Hematopoietic multipotent progenitor cell treated with erythropoietin and hydrocortisone succinate and interleukin-3 and kit ligand, for 17 days (in vitro differentiated cells): ENCODE results near the gene RORB.
"Not testable (repeated sequence)": the region's sequence is repeated elsewhere in the genome, so short reads cannot be mapped to it uniquely, and the experiment has no call there.

Experiments
- DNase-seq: peaks from one replicate; pipeline ENCODE4 v3.0.0-alpha.2; 2015; ENCODE audit warnings: low spot score

RORB gene

GRCh38 chr9:74513221-74513620 is 16.1 kb downstream of the RORB start:
- DNase-seq = no peak

GRCh38 chr9:74517188-74517587 is 20.1 kb downstream of the RORB start:
- DNase-seq = no peak

- no peak for DNase-seq
Observed at GRCh38 chr9:74519419-74519818, 22.3 kb downstream of the RORB start.

- DNase-seq = no peak
Observed at GRCh38 chr9:74521009-74521408, 23.9 kb downstream of the RORB start.

DNA sequence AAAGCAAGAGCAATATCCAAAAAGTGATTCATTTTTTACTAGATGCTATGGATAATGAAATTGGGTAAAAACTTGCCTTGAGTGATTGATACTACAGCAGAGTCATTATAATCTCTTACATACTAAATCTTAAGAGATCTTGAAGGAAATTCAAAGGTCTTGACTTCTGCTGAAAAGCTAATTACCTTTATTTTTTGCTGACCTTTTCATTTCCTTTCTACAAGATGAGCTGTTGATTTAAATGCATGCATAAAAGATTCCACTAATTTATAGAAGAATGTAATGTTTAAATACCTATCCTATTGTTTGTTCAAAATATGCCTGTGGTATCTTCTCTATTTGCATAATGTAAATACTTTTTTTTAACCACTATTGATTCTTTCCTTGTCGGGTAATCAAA is 27.2 kb downstream of the RORB start:
- no peak for DNase-seq

- DNase-seq = no peak
Observed at GRCh38 chr9:74526215-74526614, 29.1 kb downstream of the RORB start.

DNA sequence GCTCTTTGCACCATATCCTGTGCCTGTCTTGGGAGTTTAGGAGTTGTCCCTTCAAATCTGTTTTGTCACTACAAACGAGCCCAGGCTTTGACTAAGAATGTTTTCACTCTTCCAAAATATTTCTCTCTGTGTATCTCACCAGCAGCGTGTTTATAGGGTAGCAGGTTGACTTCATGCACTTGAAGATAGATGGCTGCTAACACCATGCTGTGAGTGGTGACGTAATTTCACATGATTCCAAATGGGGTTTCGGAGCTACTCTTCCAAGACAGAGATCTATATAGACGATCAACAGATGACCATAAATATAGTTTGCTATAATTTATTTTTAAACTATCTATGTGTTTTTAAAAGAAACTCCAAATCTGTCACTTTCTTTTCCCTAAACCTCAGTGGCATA is 30.6 kb downstream of the RORB start:
- DNase-seq = no peak

DNA sequence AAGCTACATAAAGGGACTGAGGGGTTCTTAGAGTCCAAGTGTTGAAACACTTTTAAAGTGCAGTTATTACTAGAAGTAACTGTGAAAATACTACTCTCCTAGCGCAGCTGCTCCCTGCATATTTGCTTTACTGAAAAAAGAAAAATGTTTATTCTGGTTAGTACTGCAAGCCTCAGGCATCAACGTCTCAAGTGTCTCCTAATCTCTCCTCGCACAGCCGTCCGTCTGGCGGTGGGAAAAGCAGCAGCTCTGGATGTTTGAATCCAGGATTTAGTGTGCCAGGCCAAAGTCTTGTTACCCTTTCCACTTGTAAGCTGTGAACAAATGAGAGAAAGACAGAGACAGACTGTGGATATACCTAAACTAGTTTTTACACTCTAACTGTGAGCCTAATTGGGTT is 31.1 kb downstream of the RORB start:
- DNase-seq = no peak

- not testable (repeated sequence) for DNase-seq
Observed at GRCh38 chr9:74530458-74530857, 33.3 kb downstream of the RORB start.

DNA sequence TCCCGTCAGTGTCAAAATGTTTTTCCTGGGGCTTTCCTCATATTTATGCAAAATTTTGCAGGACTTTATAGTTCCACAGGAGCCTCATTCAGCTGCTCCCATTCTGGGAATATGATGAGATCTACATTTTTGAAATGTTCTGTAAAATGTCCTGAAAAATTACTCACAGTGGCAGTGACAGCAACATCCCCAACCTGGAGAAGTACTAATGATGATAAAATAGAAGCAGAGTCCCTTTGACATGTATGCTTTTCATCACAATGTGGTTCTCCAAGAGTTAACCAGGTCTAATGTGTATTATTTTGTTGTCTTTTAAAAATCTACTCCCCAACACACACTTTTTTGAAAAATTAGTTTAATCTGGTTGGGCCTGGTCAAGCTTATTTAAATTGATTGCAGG is 36.1 kb downstream of the RORB start:
- DNase-seq = no peak

DNA sequence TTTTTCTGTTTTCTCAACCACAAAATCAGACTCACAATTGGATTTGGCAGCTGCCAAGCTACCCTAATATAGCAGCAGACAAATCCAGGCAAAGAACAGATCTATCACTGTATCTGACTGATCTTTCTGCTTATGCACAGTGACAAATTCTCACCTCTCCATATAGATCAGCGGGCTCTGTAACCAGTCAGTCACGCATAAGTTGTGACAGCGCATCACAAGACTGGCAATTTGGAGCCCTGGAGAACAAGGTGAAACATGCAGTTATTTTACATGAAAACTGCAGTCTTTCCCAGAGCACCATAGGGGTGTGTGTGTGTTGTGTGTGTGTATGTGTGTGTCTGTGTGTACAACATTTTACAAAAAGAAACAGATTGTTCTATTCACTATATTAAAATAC is 37.7 kb downstream of the RORB start:
- DNase-seq = no peak

DNA sequence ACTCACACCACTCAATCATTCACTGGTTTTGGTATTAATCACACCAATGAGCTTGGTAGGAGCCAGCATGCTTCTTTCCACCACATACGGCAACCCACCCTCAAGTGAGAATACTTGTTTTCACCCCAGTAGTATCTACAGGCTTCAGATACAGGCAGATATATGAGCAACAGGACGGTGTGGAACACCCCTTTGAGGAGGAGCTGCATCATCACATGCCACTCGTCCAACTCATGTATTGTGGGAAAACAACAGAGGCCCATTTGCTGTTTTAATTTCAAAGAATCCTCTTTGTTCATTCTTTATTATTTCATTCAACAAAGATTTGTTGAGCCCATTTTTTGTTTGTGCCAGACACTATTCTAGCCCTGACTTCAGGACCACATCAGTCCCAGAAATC is 46.0 kb downstream of the RORB start:
- no peak for DNase-seq

GRCh38 chr9:74551266-74551665 is 54.1 kb downstream of the RORB start:
- DNase-seq = no peak

GRCh38 chr9:74554751-74555419 is 57.8 kb downstream of the RORB start:
- DNase-seq = no peak

GRCh38 chr9:74555565-74555964 is 58.4 kb downstream of the RORB start:
- no peak for DNase-seq

GRCh38 chr9:74556685-74557084 is 59.5 kb downstream of the RORB start:
- DNase-seq = no peak

GRCh38 chr9:74557571-74557970 is 60.4 kb downstream of the RORB start:
- DNase-seq = no peak

DNA sequence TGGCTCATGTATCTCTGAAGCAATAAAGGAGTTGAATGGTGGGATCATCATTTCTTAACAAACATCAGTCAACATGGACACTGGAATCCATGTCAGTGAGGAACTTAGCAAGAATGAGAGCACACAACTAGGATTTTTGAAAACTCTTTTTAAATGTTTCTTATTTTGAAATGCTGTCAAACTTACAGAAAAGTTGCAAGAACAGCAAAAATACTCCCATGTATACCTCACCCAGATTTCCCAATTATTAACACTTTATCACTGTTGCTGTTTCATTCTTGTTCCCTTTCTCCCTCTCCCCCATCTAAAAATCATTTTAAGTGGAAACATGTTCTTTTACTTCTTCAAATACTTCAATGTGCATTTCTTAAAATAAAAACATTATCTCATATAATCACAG is 65.5 kb downstream of the RORB start:
- DNase-seq = no peak

- no peak for DNase-seq
Observed at GRCh38 chr9:74570879-74571512, 73.9 kb downstream of the RORB start.

DNA sequence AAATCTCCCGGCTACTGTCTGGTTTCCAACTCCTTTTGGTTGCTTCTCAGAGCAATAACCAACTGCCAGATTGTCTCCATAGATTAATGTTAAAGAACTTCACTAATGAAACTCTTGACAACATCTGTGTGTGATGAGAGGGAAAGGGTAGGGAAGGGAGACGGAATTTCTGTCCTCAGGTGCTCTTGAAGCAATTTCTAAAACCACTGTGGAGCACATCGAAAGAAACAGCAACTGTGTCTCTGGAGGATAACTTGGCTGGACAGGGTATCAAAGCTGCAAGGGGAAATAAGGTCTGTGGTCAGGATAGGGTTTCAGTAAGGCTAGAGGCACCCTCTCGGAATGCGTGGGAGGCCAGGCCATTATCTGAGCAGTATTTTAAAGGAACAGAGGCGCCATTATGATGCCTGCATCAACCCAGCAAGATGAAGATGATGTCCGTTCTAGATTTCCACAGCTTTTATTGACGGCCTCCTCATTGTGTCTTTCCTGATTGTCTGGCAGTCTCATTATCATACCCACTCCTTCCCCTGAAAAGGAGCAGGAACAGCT is 76.6 kb downstream of the RORB start:
- no peak for DNase-seq

- DNase-seq = no peak
Observed at GRCh38 chr9:74576176-74576575, 79.0 kb downstream of the RORB start.

DNA sequence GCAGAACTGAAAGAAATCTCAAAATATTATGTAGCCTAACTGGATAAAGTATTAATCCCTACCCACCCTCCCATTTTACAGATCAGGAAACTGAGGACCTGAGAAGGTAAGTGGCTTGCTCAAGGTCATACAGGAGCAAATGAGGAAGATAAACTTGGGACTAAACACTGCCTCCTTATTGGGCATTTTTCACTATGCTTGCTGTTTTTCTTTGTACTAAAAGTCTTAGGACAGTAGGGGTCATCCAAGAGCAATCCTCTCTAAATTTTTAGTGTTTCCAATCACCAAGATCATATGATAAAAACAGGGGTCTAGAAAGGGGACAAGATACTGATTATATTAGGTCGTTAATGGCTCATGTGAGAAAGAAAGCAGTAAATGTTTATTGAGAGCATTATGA is 80.8 kb downstream of the RORB start:
- DNase-seq = no peak

GRCh38 chr9:74589576-74589975 is 92.4 kb downstream of the RORB start:
- DNase-seq = no peak

DNA sequence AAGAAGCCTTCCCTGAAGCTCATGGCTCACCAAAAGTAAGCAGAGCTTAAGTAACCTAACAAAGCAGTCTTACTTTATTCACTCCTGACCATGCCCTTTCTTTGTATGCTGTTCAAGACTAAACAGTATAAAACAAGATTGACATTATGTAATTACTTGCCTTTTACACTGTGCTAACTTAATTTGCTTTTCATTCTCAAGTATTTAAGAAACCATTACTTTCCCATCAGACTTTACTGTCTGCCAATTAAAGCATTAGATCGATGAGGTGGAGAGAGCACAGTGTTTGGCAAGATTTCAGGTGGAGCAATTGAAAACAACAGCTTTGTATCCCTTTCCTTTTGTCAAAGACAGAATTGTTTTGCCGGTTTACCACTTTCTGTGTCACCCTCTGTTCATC is 98.2 kb downstream of the RORB start:
- no peak for DNase-seq
